ENCODE data around the gene SLC35G1.

The SLC35G1 gene

GRCh38 chr10:93945819-93946218 is 52.0 kb downstream of the SLC35G1 start:
- no peak overlapping the region for H3K4me3 ChIP-seq (ENCODE audit: low read depth, low read length)
- DNase-seq (ENCODE audit: low read depth): no peak
- TF ChIP-seq CTCF (IDR thresholded peaks at IDR 0.05; ENCODE audit: low read depth, low read length, missing control alignments): no peak

- no peak overlapping the region for H3K4me3 ChIP-seq (ENCODE audit: low read depth, low read length)
- TF ChIP-seq CTCF (IDR thresholded peaks at IDR 0.05; ENCODE audit: low read depth, low read length, missing control alignments): no peak
- no peak for DNase-seq (ENCODE audit: low read depth)
Observed at GRCh38 chr10:93947055-93947454, 53.3 kb downstream of the SLC35G1 start.

GRCh38 chr10:93947524-93947923 is 53.7 kb downstream of the SLC35G1 start:
- no peak for DNase-seq (ENCODE audit: low read depth)

GRCh38 chr10:93951905-93952304 is 58.1 kb downstream of the SLC35G1 start:
- DNase-seq (ENCODE audit: low read depth): no peak
- H3K4me3 ChIP-seq (ENCODE audit: low read depth, low read length): no peak overlapping the region
- no peak for TF ChIP-seq CTCF (IDR thresholded peaks at IDR 0.05; ENCODE audit: low read depth, low read length, missing control alignments)

More at GRCh38 chr10:93947524-93947923, 53.7 kb downstream of the SLC35G1 start:
- no peak overlapping the region for H3K4me3 ChIP-seq (ENCODE audit: low read depth, low read length)
- no peak for TF ChIP-seq CTCF (IDR thresholded peaks at IDR 0.05; ENCODE audit: low read depth, low read length, missing control alignments)

Data from GM12864 (cell line).